Right lobe of liver (tissue), 6 donors: ENCODE data around the gene STKLD1. TPM values are rescaled to one million over a fixed set of nuclear protein-coding genes. Genes with fewer than 3 reads are reported as not detected.
A peak's percentile ranks its signal among the peaks of the same experiment; 100 is the strongest.
"Not testable (repeated sequence)": the region's sequence is repeated elsewhere in the genome, so short reads cannot be mapped to it uniquely, and the experiment has no call there.

Experiments
- ATAC-seq, 4 donors: fragments of 200-7000 bp; cut with Tn5 transposase; one replicate each; pipeline ENCODE4 v1.9.1; 2020; ENCODE audit warnings: mild to moderate bottlenecking in 4 of 4, moderate library complexity in 4 of 4
- DNase-seq, 3 donors: peaks; one replicate each; pipeline ENCODE4 v3.0.0-alpha.2; 2020
- H3K27ac ChIP-seq, 3 donors: fragments of 200-600 bp; one replicate each; pipeline ENCODE4 v1.8.0; 2022
- H3K27me3 ChIP-seq, 2 donors: fragments of 200-600 bp; one replicate each; pipeline ENCODE4 v1.8.0; 2022
- H3K36me3 ChIP-seq, 4 donors: fragments of 200-600 bp; sonication (generic) in 1 of 4; one replicate each; pipeline versions ENCODE4 v1.5.1 to v1.8.0; 2017 to 2022; ENCODE audit warnings: control low read depth in 1 of 4
- H3K4me1 ChIP-seq, 4 donors: fragments of 200-600 bp; sonication (generic) in 1 of 4; one replicate each; pipeline versions ENCODE4 v1.5.1 to v1.8.0; 2017 to 2022; ENCODE audit warnings: control low read depth in 1 of 4
- H3K4me3 ChIP-seq, 3 donors: fragments of 200-600 bp; one replicate each; pipeline ENCODE4 v1.8.0; 2022
- H3K9me3 ChIP-seq, 4 donors: fragments of 200-600 bp; sonication (generic) in 1 of 4; one replicate each; pipeline versions ENCODE4 v1.5.1 to v1.8.0; 2017 to 2022; ENCODE audit warnings: control low read depth in 1 of 4
- POLR2A ChIP-seq: fragments of 450-650 bp; IDR thresholded peaks from one replicate; pipeline ENCODE4 v1.6.1; 2017; ENCODE audit warnings: antibody characterized with exemption, mild to moderate bottlenecking
- WGBS: methylation state at CpG from one replicate; pipeline ENCODE4 v1.1.6; 2018; ENCODE audit warnings: low coverage, low lambda C conversion rate; ENCODE audit not compliant: insufficient coverage; ENCODE audit errors: missing lambda C conversion rate; 5-methylcytosine and 5-hydroxymethylcytosine counted together
- intact Hi-C, 2 donors: fragments of 100-400 bp; cut with DNase I; formaldehyde crosslinking; loops; one replicate each; pipeline versions ENCODE4 v1.11.2 to v1.14.1; 2022
- total RNA-seq, 6 experiments: library from RNA; depleted of rRNA in 2 of 6; stranded (reverse); fragments of >200 nt in 2 of 6; fragmentation: NEBNext Ultra II Directional in 3 of 6; extraction: Animal tissue kit (Norgen Biotek cat#: 25700) in 3 of 6; gene quantifications; one replicate each; pipeline versions ENCODE4 v1.1.0 to v1.2.4, GENCODE V29; 2016 to 2023
- TF ChIP-seq, protein P1 (sequence below), 4 donors: fragments of 200-600 bp in 3 of 4; fragments of 450-650 bp in 1 of 4; IDR thresholded peaks; one replicate each; pipeline versions ENCODE4 v1.5.1 to v1.8.0; 2016 to 2022; ENCODE audit warnings: antibody characterized with exemption in 4 of 4, mild to moderate bottlenecking in 2 of 4
- donor health status: DM: no; HTN: yes; CAD: no.
- donor health status: DM: no; HTN: no; CAD: no.
- donor health status: DM: no; HTN: no; CAD: no.
- donor health status: DM: no; HTN: yes; CAD: no.
- donor health status: DM: no; HTN: yes; CAD: no.

STKLD1 gene
- total RNA-seq, 6 experiments from 2014 or later: 0.43 to 2.6 (median 0.81) TPM; not detected in 1

DNA sequence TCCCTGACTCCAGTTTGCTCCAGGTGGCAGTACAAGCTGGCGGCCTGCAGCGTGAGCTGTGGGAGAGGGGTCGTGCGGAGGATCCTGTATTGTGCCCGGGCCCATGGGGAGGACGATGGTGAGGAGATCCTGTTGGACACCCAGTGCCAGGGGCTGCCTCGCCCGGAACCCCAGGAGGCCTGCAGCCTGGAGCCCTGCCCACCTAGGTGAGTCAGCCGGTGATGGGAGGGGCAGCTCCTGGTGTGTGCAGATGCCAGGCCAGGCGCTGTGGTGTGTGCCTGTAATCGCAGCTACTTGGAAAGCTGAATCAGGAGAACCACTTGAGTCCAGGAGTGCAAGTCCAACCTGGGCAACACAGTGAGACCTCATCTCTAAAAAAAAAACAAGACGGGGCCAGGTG, 73.6 kb downstream of the STKLD1 start:
- WGBS: 45% methylated on average over 6 of the region's 12 CpGs
- Histone ChIP-seq H3K27me3 (no peaks in the 10 kb centered on the region), H3K4me1 (peaks cover 0 to 13% (median 6%) of the 10 kb centered on the region in 4 donors), H3K9me3 (no peaks in the 10 kb centered on the region), H3K4me3 (no peak overlapping the region), H3K27ac (no peak overlapping the region), H3K36me3 (no peaks in the 10 kb centered on the region)
- peak in 2 of 3 donors; percentile 66 to 80 for DNase-seq
- TF ChIP-seq POLR2A: no peak
- TF ChIP-seq, protein P1, sequence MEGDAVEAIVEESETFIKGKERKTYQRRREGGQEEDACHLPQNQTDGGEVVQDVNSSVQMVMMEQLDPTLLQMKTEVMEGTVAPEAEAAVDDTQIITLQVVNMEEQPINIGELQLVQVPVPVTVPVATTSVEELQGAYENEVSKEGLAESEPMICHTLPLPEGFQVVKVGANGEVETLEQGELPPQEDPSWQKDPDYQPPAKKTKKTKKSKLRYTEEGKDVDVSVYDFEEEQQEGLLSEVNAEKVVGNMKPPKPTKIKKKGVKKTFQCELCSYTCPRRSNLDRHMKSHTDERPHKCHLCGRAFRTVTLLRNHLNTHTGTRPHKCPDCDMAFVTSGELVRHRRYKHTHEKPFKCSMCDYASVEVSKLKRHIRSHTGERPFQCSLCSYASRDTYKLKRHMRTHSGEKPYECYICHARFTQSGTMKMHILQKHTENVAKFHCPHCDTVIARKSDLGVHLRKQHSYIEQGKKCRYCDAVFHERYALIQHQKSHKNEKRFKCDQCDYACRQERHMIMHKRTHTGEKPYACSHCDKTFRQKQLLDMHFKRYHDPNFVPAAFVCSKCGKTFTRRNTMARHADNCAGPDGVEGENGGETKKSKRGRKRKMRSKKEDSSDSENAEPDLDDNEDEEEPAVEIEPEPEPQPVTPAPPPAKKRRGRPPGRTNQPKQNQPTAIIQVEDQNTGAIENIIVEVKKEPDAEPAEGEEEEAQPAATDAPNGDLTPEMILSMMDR (IDR thresholded peaks at IDR 0.05): peak in 1 of 4 donors; percentile 4
- intact Hi-C loops: no loop called here
- peak; percentile 24 to 87 (median 52) for ATAC-seq

- H3K27me3 ChIP-seq, H3K9me3 ChIP-seq, DNase-seq, ATAC-seq, intact Hi-C loops, H3K27ac ChIP-seq, H3K4me3 ChIP-seq, H3K36me3 ChIP-seq: not testable (repeated sequence)
- WGBS: 33% methylated on average over 1 of the region's 5 CpGs
- H3K4me1 ChIP-seq: peaks cover 0 to 13% (median 6%) of the 10 kb centered on the region in 4 donors
Observed at GRCh38 chr9:133451865-133452264, 75.7 kb downstream of the STKLD1 start.

GRCh38 chr9:133452562-133452961, 76.4 kb downstream of the STKLD1 start:
- DNase-seq: no peak
- no peak overlapping the region for H3K4me3 ChIP-seq
- TF ChIP-seq, protein P1 (IDR thresholded peaks at IDR 0.05): no peak
- TF ChIP-seq POLR2A: no peak
- no peaks in the 10 kb centered on the region for H3K27me3 ChIP-seq
- intact Hi-C loops: no loop called here
- H3K4me1 ChIP-seq: peaks cover 0 to 13% (median 6%) of the 10 kb centered on the region in 4 donors
- ATAC-seq: no peak
- H3K27ac ChIP-seq: no peak overlapping the region
- H3K36me3 ChIP-seq: no peaks in the 10 kb centered on the region
- H3K9me3 ChIP-seq: no peaks in the 10 kb centered on the region
- WGBS: 80% methylated on average over 2 of the region's 7 CpGs

- WGBS: 89% methylated on average over 3 of the region's 11 CpGs
- Histone ChIP-seq H3K27ac (no peak overlapping the region), H3K9me3 (no peaks in the 10 kb centered on the region), H3K4me1 (peaks cover 0 to 4% (median 2%) of the 10 kb centered on the region in 4 donors), H3K27me3 (no peaks in the 10 kb centered on the region), H3K4me3 (no peak overlapping the region), H3K36me3 (no peaks in the 10 kb centered on the region)
- no peak for ATAC-seq
- intact Hi-C loops: no loop called here
- no peak for DNase-seq
- TF ChIP-seq, protein P1 (IDR thresholded peaks at IDR 0.05): no peak
- no peak for TF ChIP-seq POLR2A
Observed at GRCh38 chr9:133453651-133454050, 77.5 kb downstream of the STKLD1 start.

DNA sequence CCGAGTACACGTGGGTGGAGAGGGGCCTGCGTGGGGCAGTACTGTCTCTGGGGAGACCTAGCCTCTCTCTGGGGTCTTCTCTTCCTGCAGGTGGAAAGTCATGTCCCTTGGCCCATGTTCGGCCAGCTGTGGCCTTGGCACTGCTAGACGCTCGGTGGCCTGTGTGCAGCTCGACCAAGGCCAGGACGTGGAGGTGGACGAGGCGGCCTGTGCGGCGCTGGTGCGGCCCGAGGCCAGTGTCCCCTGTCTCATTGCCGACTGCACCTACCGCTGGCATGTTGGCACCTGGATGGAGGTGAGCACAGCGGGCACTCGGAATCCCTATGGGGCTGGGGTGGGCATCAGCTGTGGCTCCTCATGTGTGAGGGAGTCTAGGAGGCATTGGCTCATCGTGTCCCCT, 78.2 kb downstream of the STKLD1 start:
- H3K27ac ChIP-seq: no peak overlapping the region
- H3K9me3 ChIP-seq: no peaks in the 10 kb centered on the region
- DNase-seq (no peak), ATAC-seq (no peak)
- H3K4me1 ChIP-seq: peaks cover 0 to 3% (median 0%) of the 10 kb centered on the region in 4 donors
- H3K27me3 ChIP-seq: no peaks in the 10 kb centered on the region
- TF ChIP-seq, protein P1 (IDR thresholded peaks at IDR 0.05): no peak
- TF ChIP-seq POLR2A: no peak
- 88% methylated on average over 3 of the region's 19 CpGs for WGBS
- no peak overlapping the region for H3K4me3 ChIP-seq
- intact Hi-C loops: no loop called here
- no peaks in the 10 kb centered on the region for H3K36me3 ChIP-seq
